Skeletal muscle cell (primary cell): Measurements from ENCODE around the gene NUAK1.

Experiments
- DNase-seq: peaks from one replicate; pipeline ENCODE4 v3.0.0-alpha.2; 2010; ENCODE audit warnings: low read depth
- H3K4me3 ChIP-seq: 2 replicates; pipeline ENCODE4 v1.5.1; 2011; ENCODE audit warnings: low read depth, mild to moderate bottlenecking, control low read depth, low read length, moderate library complexity

NUAK1 gene

GRCh38 chr12:106114447-106115068 lies 24.2 kb downstream of the NUAK1 start:
- no peak for DNase-seq
- H3K4me3 ChIP-seq = no peak overlapping the region

DNA sequence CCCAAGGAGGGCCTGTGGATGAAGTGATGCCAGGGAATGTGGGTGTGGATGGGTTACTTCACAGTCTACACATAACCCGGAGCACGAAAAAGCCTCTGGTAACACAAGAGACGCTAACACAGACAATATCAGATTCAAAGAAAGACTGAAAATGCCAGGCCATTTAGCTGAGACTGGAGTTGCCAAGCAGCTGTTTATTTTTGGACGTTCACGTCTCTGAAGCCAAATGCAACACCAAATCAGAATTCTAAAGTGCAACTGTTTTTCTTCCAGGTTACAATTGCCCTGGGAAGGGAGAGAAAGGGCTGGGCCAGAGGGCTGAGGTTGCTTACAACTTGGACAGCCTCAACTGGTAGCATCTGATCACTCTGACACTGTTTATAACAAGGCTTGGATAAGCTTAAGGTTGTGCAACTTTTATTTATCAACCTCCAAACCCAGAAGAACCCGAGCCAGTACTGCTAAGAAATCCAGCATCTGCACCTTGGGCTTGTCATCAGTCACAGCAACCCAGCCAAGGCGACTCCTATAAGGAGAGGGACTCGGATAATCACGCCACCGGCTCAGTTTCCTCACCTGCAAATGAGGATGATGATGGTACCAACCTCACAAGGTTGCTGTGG lies 24.8 kb downstream of the NUAK1 start:
- no peak for DNase-seq
- H3K4me3 ChIP-seq = no peak overlapping the region

DNA sequence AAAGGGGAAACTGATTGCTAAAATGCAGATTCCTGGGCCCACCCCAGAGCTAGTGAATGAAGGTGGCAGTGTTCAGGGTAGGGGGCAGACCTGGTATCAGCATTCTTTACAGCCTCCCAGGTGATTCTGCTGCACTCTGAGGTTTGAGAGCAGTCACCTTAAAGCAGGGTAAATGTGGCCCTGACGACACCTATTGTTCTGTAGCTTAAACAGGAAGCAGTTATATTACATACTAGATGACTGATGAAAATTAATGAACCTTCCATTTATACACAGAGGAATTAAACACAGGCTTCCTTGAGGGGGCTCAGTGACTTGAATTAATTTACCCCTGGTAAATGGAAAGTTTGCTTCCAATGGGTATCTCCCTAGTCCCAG lies 25.3 kb downstream of the NUAK1 start:
- DNase-seq = no peak
- no peak overlapping the region for H3K4me3 ChIP-seq

- no peak for DNase-seq
- no peak overlapping the region for H3K4me3 ChIP-seq
Measured at GRCh38 chr12:106113042-106113441, 25.7 kb downstream of the NUAK1 start.

DNA sequence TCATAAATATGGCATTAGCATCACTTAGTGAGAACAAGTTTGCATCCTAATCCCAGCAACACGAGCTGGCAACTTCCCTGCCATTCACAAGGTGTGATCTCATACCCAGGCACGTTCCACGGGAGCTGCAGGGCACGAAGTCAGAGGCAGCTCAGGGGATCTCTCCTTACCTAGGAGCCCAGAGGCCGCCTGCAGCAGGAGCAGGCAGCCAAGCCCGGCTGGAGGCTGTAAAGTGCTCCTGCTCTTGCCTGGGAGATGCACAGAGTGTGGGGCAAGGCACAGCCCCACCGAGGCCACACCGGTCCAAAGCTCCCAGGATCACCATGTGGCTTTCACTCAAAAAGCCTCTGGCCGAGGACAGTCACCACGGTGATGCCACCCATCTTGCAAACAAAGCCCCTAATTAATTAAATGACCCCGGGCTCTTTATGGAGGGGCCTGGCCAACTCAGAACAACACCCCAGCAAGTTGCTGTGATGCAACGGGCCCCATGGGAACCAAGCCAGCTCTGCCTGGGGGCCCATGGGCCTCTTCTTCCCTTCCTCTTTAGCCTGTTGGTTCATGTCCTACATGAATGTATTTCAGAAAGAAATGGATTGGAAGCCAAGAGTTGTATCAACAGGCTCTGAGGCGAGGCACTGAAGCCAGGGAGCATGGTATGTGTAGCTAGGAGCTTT lies 26.5 kb downstream of the NUAK1 start:
- H3K4me3 ChIP-seq = no peak overlapping the region
- no peak for DNase-seq

GRCh38 chr12:106110626-106111300 lies 28.0 kb downstream of the NUAK1 start:
- no peak overlapping the region for H3K4me3 ChIP-seq
- DNase-seq = no peak

DNA sequence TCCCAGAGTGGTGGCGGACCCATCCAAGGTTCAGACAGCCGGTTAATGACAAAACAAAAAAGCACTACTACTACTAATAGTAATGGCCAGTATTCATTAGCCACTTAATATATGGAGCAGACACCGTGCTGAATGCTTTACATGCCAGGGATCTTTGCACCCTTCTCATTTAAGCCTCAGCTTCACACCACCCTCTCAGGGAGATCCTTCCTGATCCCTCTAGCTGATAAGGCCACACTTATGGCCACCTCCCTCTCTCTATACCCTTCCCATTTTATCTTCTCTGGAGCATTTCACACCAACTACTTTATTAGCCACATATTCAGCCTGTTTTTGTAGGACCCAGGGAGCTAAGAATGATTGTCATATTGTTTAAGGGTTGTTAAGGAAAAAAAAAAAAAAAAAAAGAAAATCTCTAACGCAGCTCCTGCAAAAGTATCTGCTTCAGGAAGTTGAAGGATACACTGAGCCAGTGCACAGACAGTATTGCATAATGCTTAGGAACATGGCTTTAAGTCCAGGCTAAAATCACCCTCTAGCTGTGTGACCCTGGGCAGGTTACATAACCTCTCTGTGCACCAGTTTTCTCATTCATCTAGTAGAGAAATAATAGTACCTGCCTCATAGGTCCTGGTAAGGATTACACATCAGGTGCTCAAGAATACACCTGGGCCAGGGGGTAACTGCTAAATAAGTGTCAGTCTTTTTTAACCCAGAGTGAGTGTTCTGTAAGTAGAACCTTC lies 29.4 kb downstream of the NUAK1 start:
- DNase-seq = no peak
- no peak overlapping the region for H3K4me3 ChIP-seq

DNA sequence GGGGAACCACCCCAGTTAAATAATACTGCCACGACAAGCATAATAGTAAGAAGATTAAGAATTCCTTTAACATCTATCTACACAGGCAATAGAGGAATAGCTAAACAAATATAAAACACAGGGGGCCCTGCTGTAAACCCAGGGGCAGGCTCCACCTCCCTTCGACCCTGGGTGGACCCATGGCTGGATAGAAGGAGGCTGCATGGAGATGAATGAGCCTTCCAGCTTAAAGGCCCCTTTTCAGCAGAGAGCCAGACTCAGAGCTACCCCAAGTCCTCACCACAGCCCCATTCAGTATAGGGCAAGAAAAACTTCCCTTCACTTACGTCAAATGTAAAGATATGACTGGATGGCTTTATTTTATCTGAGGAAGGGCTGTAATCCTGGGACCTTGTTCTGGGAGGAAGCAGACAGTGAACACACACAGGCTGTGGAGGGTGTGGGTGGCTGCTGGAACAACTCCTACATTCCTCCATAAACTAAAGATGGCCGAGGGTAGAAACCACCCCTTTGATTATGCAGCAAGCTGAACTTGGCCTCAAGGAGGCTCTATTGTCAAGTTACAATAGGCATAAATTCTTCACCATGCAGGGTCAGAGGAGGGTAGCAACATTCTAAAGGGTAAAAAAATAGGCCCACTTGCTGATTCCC lies 30.4 kb downstream of the NUAK1 start:
- no peak for DNase-seq
- no peak overlapping the region for H3K4me3 ChIP-seq

- no peak for DNase-seq
- no peak overlapping the region for H3K4me3 ChIP-seq
Measured at GRCh38 chr12:106107566-106107965, 31.2 kb downstream of the NUAK1 start.

DNA sequence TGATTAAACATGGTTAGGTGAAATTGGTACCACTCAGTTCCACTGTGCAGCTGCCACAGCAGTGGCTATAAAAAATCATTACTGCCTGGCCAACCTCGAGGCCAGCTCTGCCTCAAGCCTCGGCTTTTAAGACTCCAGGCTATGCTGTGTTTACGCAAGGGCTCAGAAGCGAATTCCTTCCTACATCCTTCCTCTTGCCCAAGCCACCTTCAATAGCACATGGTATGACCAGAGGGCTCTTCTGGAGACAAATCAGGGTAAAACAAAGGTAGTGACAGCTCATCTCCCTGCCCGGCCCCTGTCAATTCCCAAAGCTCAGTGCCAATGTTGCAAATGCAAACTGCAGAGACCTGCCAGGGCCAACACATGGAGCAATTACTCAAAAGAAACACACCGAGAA lies 31.9 kb downstream of the NUAK1 start:
- DNase-seq = no peak
- no peak overlapping the region for H3K4me3 ChIP-seq

- DNase-seq = no peak
- no peak overlapping the region for H3K4me3 ChIP-seq
Measured at GRCh38 chr12:106106061-106106566, 32.6 kb downstream of the NUAK1 start.

DNA sequence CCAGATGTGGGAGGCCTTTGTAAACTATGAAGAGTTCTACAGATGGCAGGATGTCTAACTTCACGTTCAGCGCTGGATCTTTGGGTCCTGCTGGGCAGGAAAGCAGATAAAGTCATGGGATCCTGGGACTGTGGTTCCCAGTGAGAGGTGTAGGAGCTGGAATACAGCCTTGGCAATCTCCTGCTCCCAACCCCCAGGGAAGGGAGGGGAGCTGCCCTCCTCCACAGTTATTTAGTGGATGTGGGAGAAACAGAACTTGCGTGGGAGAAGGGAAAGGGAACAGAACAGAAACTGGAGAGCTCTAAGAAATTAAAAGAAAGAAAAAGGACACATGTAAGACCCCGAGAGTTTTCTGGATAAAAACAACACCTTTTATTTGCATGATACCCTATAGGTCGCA lies 37.0 kb downstream of the NUAK1 start:
- DNase-seq = no peak

GRCh38 chr12:106098691-106099200 lies 40.0 kb downstream of the NUAK1 start:
- DNase-seq = no peak
- no peak overlapping the region for H3K4me3 ChIP-seq

More for the DNA sequence above, 37.0 kb downstream of the NUAK1 start:
- no peak overlapping the region for H3K4me3 ChIP-seq

GRCh38 chr12:106097011-106097410 lies 41.7 kb downstream of the NUAK1 start:
- no peak for DNase-seq
- no peak overlapping the region for H3K4me3 ChIP-seq

DNA sequence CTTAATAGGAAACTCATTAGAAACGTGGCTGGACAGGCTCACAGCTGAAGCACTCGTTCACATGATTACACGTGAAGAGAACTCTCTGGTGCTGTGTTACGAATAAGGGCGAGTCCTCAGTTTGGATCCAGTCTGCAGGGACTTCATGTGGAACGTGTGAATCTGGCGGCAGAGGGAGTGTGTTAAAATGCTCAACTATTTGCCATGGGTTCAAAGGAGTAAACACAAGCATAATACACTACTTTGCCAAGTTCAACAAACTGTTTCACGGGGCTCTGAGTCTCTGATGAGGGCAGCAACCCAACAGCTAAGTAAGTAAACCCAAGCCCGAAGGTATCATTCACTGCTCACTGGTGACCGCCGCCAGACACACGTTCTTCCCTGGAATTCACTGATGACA lies 42.4 kb downstream of the NUAK1 start:
- DNase-seq = no peak
- H3K4me3 ChIP-seq = no peak overlapping the region

DNA sequence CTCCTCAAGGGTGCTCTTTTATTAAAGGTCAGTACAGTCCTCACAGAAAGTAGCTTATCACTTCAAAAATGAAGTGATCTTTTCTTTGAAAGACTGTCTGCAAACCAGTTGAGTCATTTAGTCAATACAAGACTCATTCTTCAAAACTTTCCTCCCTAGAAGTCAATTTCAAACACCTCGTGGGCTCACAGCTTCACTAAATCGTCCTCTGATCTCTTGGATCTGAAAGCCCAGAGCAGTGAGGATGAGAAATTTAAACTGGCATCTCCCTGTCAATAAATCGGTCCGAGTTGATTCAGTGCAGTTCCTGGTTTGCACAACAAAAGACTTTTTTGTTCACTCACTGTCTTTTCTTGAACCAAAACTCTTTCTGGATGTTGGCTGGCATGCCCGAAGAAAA lies 44.5 kb downstream of the NUAK1 start:
- no peak overlapping the region for H3K4me3 ChIP-seq
- no peak for DNase-seq

- H3K4me3 ChIP-seq = no peak overlapping the region
- no peak for DNase-seq
Measured at GRCh38 chr12:106093246-106093645, 45.5 kb downstream of the NUAK1 start.

DNA sequence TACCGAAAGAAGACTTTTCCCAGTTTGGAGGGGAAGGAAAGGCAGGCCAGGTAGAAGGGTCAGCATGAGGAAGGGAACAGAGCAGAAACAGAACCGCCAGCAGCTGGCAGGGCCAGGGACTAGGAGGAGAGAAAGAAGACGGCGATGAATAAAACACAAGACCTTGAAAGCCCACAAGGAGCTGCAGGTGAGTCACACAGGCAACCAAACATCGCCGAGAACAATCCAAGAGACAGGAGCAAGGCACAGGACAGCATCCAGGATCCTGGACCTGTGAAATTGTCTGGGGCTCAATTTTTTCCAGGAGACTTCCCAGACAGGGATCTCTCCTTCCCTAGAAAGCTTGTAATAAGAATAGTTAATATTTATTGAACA lies 47.3 kb downstream of the NUAK1 start:
- no peak for DNase-seq
- no peak overlapping the region for H3K4me3 ChIP-seq
